Activated T-cell treated with anti-CD3 and anti-CD28 coated beads for 48 hours (primary cell): ENCODE data around the gene PPARA.

Experiments
- DNase-seq: peaks from one replicate; pipeline ENCODE4 v3.0.0-alpha.2; 2020; ENCODE audit warnings: low read depth

Gene PPARA

GRCh38 chr22:46214616-46215015 is 64.3 kb downstream of the PPARA start:
- no peak for DNase-seq

- DNase-seq = no peak
Observed at GRCh38 chr22:46219636-46220035, 69.3 kb downstream of the PPARA start.

GRCh38 chr22:46220921-46221320 is 70.6 kb downstream of the PPARA start:
- no peak for DNase-seq

- DNase-seq = no peak
Observed at GRCh38 chr22:46224044-46224897, 73.9 kb downstream of the PPARA start.

GRCh38 chr22:46224898-46225290 is 74.6 kb downstream of the PPARA start:
- DNase-seq = no peak

GRCh38 chr22:46225631-46226030 is 75.3 kb downstream of the PPARA start:
- DNase-seq = no peak

GRCh38 chr22:46226577-46226976 is 76.3 kb downstream of the PPARA start:
- no peak for DNase-seq

- DNase-seq = no peak
Observed at GRCh38 chr22:46229701-46230100, 79.4 kb downstream of the PPARA start.

GRCh38 chr22:46230262-46230901 is 80.1 kb downstream of the PPARA start:
- no peak for DNase-seq

GRCh38 chr22:46233231-46233630 is 82.9 kb downstream of the PPARA start:
- DNase-seq = no peak

- no peak for DNase-seq
Observed at GRCh38 chr22:46234969-46235368, 84.6 kb downstream of the PPARA start.

- no peak for DNase-seq
Observed at GRCh38 chr22:46237453-46238124, 87.3 kb downstream of the PPARA start.

GRCh38 chr22:46238541-46238940 is 88.2 kb downstream of the PPARA start:
- no peak for DNase-seq

- no peak for DNase-seq
Observed at GRCh38 chr22:46239261-46240048, 89.1 kb downstream of the PPARA start.

GRCh38 chr22:46240073-46240472 is 89.7 kb downstream of the PPARA start:
- DNase-seq = no peak

GRCh38 chr22:46240506-46240905 is 90.2 kb downstream of the PPARA start:
- DNase-seq = no peak

GRCh38 chr22:46240907-46241306 is 90.6 kb downstream of the PPARA start:
- DNase-seq = no peak

GRCh38 chr22:46241396-46242007 is 91.2 kb downstream of the PPARA start:
- DNase-seq = no peak

GRCh38 chr22:46242076-46242475 is 91.8 kb downstream of the PPARA start:
- DNase-seq = no peak

GRCh38 chr22:46244771-46245170 is 94.4 kb downstream of the PPARA start:
- DNase-seq = no peak

- no peak for DNase-seq
Observed at GRCh38 chr22:46245511-46245910, 95.2 kb downstream of the PPARA start.

GRCh38 chr22:46246178-46246577 is 95.9 kb downstream of the PPARA start:
- DNase-seq = no peak
